GM19395 (cell line): ENCODE measurements around the gene CLTC.

Experiments
- ATAC-seq: cut with Tn5 transposase; IDR thresholded peaks from one replicate; pipeline ENCODE4 v1.9.1; 2021; ENCODE audit warnings: mild to moderate bottlenecking, moderate library complexity; ENCODE audit not compliant: unreplicated experiment

Gene CLTC

DNA sequence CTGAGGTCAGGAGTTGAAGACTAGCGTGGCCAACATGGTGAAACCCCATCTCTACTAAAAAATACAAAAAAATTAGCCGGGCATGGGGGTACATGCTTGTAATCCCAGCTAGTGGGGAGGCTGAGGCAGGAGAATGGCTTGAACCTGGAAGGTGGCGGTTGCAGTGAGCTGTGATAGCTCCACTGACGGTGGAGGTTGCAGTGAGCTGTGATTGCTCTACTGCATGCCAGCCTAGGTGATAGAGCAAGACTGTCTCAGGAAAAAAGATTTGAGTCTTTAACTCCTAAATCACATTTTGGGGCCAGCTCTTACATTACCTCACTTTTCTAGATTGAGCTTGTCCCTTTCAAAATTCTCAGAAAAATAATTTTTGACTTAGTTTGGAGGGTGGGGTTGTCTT is 102.9 kb downstream of the CLTC start:
- ATAC-seq: no peak

DNA sequence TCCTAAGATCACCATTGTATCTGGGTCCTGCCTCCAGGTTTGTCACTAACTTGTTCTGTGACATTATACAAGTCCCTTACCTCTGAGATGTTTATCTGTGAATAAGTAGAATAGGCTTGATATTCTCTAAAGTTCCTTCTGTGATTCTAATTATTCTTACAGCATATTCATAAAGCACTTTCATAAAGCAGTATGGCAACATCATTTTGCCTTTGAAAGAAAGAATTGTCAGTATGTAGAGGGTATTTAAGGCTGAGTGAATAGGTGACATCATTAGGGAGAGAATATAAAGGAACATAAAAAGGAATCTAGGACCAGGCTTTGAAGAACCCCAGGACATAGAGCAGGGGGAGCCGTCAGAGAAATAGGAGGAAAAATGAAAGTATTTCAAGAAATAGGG is 103.3 kb downstream of the CLTC start:
- no peak for ATAC-seq

DNA sequence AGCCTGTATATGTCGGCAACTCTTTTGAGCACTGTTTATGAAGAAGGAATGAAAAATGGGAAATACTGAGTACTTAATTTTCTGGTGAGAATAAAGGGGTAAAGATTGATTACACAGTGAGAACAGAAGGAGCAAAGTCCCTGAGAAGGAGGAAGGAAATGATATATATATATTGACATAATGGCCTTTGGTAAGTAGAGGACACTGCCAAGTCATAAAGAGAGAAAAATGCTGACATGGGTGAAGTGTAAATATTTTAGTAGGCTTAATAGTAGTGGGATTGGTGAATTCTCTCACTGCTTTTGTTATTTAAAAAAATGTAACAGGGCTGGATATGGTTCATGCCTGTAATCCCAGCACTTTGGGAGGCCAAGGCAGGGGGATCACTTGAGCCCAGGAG is 103.9 kb downstream of the CLTC start:
- no peak for ATAC-seq

DNA sequence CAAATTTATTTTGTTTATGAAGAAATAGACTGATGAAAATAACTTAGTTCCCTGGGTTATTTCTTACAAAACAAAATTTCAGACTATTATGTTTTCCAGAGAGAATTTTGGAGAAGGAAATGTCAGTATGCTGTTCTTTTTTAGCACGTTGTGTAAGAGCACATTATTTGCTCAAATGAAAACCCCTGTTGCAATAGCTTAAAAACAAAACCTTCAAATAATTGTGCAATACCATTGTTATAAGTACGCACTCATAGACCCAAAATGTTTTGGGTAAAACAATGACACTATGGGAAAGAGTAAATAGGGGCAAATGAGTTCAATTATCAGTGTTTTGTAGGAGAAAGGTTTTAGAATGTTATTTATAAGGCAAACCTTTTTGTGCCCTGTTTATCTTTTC is 106.0 kb downstream of the CLTC start:
- no peak for ATAC-seq

DNA sequence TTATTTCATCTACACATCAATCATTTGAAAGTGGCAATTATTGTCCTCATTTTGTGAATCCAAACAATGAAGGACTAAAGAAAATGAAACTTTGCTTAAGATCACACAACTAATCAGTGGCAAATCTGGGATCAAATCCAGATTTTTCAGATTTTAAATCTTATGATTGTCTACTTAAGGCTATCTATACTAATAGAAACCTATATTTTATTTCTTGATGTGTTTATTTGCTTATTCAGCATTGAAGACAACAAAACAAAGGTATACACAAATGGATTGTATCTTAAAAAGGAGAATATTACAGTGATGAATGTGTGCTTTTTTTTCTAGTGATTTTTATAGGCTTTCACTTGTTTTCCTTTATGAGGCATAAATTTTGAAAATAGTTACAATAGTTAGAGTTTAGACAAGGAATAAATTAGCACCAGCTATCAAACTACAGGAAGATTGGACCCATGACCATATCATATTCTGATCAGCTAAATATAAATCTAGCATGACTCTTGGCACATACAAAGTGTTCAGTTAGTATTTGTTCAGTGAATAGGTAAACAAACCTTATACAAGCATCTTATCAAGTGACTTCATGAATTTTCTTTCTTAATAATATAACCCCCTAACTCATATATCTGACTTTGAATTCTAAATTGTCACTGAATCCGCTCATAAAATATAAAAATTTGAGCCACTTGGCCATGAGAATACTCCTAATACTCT is 108.3 kb downstream of the CLTC start:
- no peak for ATAC-seq

DNA sequence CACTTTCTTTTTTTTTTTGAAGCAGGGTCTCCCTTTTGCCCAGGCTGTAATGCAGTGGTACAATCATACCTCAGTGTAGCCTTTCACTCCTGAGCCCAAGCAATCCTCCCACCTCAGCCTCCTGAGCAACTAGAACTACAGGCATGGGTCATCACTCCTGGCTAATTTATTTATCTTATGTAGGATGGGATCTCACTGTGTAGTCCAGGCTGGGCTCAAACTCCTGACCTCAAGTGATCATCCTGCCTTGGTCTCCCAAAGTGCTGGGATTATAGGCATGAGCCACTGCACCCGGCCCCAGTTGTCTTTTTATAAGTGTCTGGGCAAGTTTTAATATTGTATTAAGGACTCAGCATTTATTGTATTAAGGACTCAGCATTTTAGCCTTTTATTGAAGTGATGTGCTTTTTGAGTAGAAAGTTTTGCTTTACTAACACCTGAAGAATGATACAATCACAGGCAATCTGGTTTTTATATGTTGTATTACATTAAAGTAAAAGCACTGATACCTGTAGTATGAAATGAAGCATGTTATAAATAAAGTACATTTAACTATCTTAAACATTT is 110.7 kb downstream of the CLTC start:
- ATAC-seq: no peak

DNA sequence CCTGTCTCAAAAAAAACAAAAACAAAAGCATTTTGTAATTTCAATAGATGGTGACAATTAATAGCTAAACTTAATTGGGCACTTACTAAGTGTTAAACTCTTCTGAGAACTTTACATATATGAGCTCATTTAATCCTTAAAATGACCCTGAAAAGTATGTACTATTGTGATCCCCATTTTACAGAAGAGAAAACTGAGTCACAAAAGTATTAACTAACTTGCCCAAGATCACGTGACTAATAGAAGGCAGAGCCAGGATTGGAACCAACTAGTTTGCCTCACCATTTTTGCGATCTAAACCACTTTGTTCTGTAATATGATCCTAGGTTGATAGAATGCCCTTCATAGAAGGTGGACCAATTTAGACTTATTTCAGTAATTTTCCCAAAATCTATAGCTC is 114.0 kb downstream of the CLTC start:
- ATAC-seq: no peak

DNA sequence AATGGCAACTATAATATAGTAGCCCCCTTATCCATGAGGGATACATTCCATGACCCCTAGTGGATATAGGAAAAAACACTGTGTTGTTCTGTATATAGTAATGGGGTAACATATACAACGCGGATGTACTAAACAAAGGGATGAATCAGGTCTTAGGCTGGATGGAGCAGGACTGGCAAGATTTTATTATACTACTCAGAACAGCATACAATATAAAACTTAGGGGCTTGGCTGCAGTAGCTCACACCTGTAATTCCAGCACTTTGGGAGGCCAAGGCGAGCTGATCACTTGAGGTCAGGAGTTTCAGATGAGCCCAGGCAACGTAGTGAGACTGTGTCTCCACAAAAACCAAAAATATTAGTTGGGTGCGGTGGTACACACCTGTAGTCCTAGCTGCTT is 114.5 kb downstream of the CLTC start:
- no peak for ATAC-seq

DNA sequence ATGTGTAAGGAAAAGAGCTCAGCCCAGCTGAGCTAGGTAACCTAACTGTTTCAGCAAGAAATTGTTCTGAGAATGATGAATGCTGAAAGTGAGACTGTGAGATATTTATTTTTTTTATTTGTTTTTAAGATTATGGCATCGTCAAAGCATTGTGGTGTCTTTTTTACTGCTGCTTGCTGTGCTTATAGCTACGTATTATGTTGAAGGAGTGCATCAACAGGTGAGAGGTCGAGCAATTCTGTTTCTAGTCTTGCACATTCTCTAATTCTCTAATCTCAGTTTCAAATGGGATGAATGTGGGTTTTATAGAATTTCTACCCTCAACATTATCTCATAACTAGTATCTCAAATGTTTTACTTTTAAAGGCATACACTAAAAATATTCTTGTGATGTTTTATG is 117.6 kb downstream of the CLTC start:
- no peak for ATAC-seq

DNA sequence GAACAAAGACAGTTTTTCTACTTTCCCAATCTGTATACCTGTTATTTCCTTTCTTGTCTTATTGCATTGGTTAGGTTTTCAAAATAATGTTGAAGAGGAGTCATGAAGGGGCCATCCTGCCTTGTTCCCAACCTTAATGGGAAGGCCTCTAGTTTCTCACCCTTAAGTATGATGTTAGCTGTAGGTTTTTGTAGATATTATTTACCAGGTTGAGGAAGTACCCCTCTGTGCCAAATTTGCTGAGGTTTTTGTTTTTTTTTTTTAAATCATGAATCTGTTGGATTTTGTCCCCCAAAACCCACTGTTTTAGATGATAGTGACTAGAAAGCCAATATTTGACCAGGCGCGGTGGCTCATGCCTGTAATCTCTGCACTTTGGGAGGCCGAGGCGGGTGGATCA is 124.1 kb downstream of the CLTC start:
- ATAC-seq: no peak

DNA sequence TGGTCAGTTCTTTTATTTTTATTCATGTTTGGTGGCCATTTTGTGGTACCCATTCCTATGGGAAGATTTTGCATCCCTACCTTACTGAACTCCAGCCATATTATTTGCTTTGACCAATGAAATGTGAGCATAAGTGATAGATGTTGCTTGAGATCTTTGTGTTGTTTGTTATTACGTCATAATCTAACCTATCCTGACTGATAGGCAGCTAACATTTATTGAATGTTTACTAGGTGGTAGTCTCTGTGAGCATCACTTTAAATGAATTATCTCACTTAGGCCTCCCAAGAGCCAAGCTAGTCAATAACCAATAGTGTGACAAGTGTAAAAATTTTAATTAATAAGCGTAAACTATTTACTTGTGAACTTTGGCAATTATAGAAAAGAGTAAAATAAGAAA is 125.3 kb downstream of the CLTC start:
- no peak for ATAC-seq
